Suprapubic skin (tissue), 4 donors: ENCODE measurements around the gene KYNU.
"Not testable (repeated sequence)": the region's sequence is repeated elsewhere in the genome, so short reads cannot be mapped to it uniquely, and the experiment has no call there.

ENCODE experiments used
- EP300 ChIP-seq: sonication (generic); formaldehyde crosslinking; IDR thresholded peaks from one replicate; pipeline ENCODE4 v1.6.1; 2017; ENCODE audit warnings: antibody characterized with exemption
- POLR2A ChIP-seq, 2 donors: fragments of 450-650 bp; IDR thresholded peaks; one replicate each; pipeline ENCODE4 v1.6.1; 2017; ENCODE audit warnings: antibody characterized with exemption in 2 of 2, mild to moderate bottlenecking in 2 of 2, moderate library complexity in 2 of 2
- POLR2AphosphoS5 ChIP-seq, 3 donors: sonication (generic); formaldehyde crosslinking; IDR thresholded peaks; one replicate each; pipeline ENCODE4 v1.6.1; 2017; ENCODE audit warnings: antibody characterized with exemption in 3 of 3
- TF ChIP-seq, protein P1 (sequence below), 2 donors: fragments of 200-600 bp in 1 of 2; fragments of 450-650 bp in 1 of 2; sonication (generic) in 1 of 2; IDR thresholded peaks; one replicate each; pipeline ENCODE4 v1.5.1; 2016 to 2019; ENCODE audit warnings: antibody characterized with exemption in 2 of 2, mild to moderate bottlenecking in 1 of 2, moderate library complexity in 1 of 2

DNA sequence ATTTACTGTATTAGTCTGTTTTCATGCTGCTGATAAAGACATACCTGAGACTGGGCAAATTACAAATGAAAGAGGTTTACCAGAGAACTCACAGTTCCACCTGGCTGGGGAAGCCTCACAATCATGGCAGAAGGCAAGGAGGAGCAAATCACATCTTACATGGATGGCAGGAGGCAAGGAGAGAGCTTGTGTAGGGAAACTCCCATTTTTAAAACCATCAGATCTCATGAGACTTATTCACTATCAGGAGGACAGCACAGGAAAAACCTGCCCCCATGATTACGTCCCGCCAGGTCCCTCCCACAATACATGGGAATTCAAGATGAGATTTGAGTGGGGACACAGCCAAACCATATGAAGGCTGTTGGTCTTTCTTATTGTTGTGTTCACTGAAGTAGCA, 72.9 kb downstream of the KYNU start:
- TF ChIP-seq, protein P1, sequence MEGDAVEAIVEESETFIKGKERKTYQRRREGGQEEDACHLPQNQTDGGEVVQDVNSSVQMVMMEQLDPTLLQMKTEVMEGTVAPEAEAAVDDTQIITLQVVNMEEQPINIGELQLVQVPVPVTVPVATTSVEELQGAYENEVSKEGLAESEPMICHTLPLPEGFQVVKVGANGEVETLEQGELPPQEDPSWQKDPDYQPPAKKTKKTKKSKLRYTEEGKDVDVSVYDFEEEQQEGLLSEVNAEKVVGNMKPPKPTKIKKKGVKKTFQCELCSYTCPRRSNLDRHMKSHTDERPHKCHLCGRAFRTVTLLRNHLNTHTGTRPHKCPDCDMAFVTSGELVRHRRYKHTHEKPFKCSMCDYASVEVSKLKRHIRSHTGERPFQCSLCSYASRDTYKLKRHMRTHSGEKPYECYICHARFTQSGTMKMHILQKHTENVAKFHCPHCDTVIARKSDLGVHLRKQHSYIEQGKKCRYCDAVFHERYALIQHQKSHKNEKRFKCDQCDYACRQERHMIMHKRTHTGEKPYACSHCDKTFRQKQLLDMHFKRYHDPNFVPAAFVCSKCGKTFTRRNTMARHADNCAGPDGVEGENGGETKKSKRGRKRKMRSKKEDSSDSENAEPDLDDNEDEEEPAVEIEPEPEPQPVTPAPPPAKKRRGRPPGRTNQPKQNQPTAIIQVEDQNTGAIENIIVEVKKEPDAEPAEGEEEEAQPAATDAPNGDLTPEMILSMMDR (IDR thresholded peaks at IDR 0.05) = not testable (repeated sequence)
- TF ChIP-seq EP300; POLR2A (IDR thresholded peaks at IDR 0.05); POLR2AphosphoS5 (IDR thresholded peaks at IDR 0.05): not testable (repeated sequence)
